Dedifferentiated amniotic fluid mesenchymal stem cell (primary cell): ENCODE results near the gene KCTD17.

Experiments
- DNase-seq: peaks from one replicate; pipeline ENCODE4 v3.0.0-alpha.2; 2016; ENCODE audit errors: extremely low spot score

Gene KCTD17

GRCh38 chr22:37079158-37079557, 27.6 kb downstream of the KCTD17 start:
- DNase-seq: no peak

GRCh38 chr22:37079668-37080171, 28.2 kb downstream of the KCTD17 start:
- no peak for DNase-seq

- no peak for DNase-seq
These were observed 28.9 kb downstream of the KCTD17 start for GRCh38 chr22:37080438-37080837.

- no peak for DNase-seq
These were observed 29.3 kb downstream of the KCTD17 start for GRCh38 chr22:37080838-37081237.

GRCh38 chr22:37082251-37082873, 30.8 kb downstream of the KCTD17 start:
- DNase-seq: no peak

GRCh38 chr22:37083914-37084313, 32.4 kb downstream of the KCTD17 start:
- no peak for DNase-seq

GRCh38 chr22:37084385-37084784, 32.8 kb downstream of the KCTD17 start:
- DNase-seq: no peak

GRCh38 chr22:37086184-37086583, 34.6 kb downstream of the KCTD17 start:
- no peak for DNase-seq

GRCh38 chr22:37088108-37088605, 36.6 kb downstream of the KCTD17 start:
- no peak for DNase-seq

- DNase-seq: no peak
These were observed 37.3 kb downstream of the KCTD17 start for GRCh38 chr22:37088750-37089408.

- DNase-seq: no peak
These were observed 37.9 kb downstream of the KCTD17 start for GRCh38 chr22:37089434-37089833.

- DNase-seq: no peak
These were observed 39.6 kb downstream of the KCTD17 start for GRCh38 chr22:37090920-37091695.

GRCh38 chr22:37091994-37092393, 40.5 kb downstream of the KCTD17 start:
- DNase-seq: no peak

GRCh38 chr22:37092997-37093396, 41.5 kb downstream of the KCTD17 start:
- no peak for DNase-seq

- no peak for DNase-seq
These were observed 42.7 kb downstream of the KCTD17 start for GRCh38 chr22:37094239-37094638.

- DNase-seq: no peak
These were observed 43.6 kb downstream of the KCTD17 start for GRCh38 chr22:37095113-37095512.

GRCh38 chr22:37097346-37097745, 45.8 kb downstream of the KCTD17 start:
- no peak for DNase-seq

- DNase-seq: no peak
These were observed 47.5 kb downstream of the KCTD17 start for GRCh38 chr22:37098976-37099591.

- DNase-seq: no peak
These were observed 49.1 kb downstream of the KCTD17 start for GRCh38 chr22:37100589-37101127.

GRCh38 chr22:37101311-37102066, 49.9 kb downstream of the KCTD17 start:
- DNase-seq: no peak

- DNase-seq: no peak
These were observed 51.6 kb downstream of the KCTD17 start for GRCh38 chr22:37103151-37103550.
